A673 (cell line): ENCODE results near the gene C17orf50.

Source experiments
- CTCF ChIP-seq: fragments of 300-800, 200-600 bp; sonication (generic); conservative IDR thresholded peaks from 2 replicates; pipeline ENCODE4 v1.5.1; 2017; ENCODE audit warnings: low read depth, mild to moderate bottlenecking, antibody characterized with exemption, low read length, moderate library complexity, mixed read lengths
- EZH2 ChIP-seq: fragments of 200-600 bp; sonication (generic); IDR thresholded peaks from 2 replicates; pipeline ENCODE4 v1.6.1; 2017; ENCODE audit warnings: borderline replicate concordance, low read depth, mild to moderate bottlenecking, mixed read lengths, antibody characterized with exemption, low read length; ENCODE audit not compliant: poor library complexity, severe bottlenecking

GRCh38 chr17:35765756-35766488 lies 5.2 kb downstream of the C17orf50 start:
- TF ChIP-seq CTCF (no peak), EZH2 (no peak)
